Stimulated activated CD8-positive, alpha-beta memory T cell treated with anti-CD3 and anti-CD28 coated beads, Interleukin-7, amount 100 ng/mL, for 4 hours (primary cell): ENCODE results near the gene SH3GL2.
"Not testable (repeated sequence)": the region's sequence is repeated elsewhere in the genome, so short reads cannot be mapped to it uniquely, and the experiment has no call there.

Experiments
- DNase-seq, 2 donors: peaks; one replicate each; pipeline ENCODE4 v3.0.0-alpha.2; 2020; ENCODE audit warnings: low read depth in 2 of 2

SH3GL2 gene

GRCh38 chr9:17751486-17751885, 172.6 kb downstream of the SH3GL2 start:
- no peak for DNase-seq

GRCh38 chr9:17752021-17752420, 173.2 kb downstream of the SH3GL2 start:
- DNase-seq, result no peak

- no peak for DNase-seq
Measured at GRCh38 chr9:17757816-17758215, 178.9 kb downstream of the SH3GL2 start.

GRCh38 chr9:17760250-17760649, 181.4 kb downstream of the SH3GL2 start:
- DNase-seq, result no peak

GRCh38 chr9:17761984-17762676, 183.3 kb downstream of the SH3GL2 start:
- DNase-seq, result no peak

GRCh38 chr9:17764306-17764705, 185.4 kb downstream of the SH3GL2 start:
- no peak for DNase-seq

DNA sequence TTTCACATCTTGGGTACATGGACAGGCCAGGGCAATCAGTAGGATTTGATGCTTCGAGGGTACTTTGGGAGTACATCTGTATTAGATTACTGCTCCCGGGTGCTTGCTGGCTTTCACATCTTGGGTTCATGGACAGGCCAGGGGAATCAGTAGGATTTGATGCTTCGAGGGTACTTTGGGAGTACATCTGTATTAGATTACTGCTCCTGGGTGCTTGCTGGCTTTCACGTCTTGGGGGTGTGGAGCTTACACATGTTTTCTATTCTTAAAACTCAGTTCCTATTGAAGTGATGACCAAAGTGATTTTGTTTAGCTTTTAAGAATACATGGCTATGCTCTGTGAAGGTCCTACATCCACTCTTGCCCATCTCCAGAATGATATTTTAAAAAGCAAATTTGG, 186.3 kb downstream of the SH3GL2 start:
- DNase-seq, result not testable (repeated sequence)

DNA sequence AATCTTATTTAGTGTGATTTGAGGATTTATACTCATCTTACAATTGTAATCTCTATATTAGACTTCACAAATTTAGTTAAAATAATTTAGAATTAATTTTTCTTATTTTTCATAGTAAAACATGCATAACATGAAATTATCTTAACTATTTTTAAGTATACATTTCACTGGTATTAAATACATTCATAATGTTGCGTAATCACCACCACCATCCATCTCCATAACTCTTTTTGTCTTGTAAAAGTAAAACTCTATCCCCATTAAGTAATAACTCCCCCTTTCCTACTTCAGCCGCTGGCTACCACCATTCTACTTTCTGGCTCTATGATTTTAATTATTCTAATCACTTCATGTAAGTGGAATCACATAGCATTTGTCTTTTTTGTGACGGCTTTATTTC, 193.4 kb downstream of the SH3GL2 start:
- DNase-seq, result no peak

DNA sequence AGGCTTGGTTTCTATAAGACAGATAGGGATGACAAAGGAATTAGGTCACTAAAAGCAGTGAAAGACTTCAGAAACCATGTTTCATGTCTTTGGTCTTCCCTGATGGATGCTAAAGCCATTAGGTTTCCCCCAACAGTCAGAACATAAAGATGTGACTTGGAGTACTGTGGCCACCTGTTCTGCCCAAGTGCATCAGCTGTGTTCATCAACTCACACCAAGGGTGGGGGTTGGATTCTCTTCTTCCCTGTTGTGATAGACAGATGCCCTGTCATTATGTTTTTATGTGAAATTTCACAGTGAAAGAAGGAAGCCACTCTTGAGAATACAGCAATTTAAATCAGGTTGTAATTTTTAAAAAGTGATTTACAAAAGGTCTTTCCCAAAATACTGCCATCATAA, 196.8 kb downstream of the SH3GL2 start:
- no peak for DNase-seq

GRCh38 chr9:17776735-17777134, 197.9 kb downstream of the SH3GL2 start:
- no peak for DNase-seq

- no peak for DNase-seq
Measured at GRCh38 chr9:17777465-17777864, 198.6 kb downstream of the SH3GL2 start.

- no peak for DNase-seq
Measured at GRCh38 chr9:17782430-17783149, 203.7 kb downstream of the SH3GL2 start.

DNA sequence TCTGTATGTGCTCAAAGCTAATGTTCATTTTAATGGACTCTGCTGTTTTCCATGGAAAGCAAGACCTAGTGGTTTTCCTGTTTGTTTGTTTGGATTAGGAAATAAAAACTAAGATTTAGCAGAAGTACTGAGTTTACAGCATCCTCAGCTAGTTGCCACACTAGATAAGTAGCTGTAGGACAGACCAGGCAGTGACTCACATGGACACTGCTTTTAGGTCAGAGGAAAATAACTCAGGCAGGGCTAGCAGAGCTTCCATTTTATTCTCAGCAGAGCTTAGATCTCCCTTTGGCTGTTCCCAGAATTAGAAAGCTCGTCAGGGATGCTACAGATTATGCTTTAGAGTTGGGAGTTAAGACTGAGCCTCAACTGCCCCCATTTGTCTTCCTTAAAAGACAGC, 204.4 kb downstream of the SH3GL2 start:
- no peak for DNase-seq

GRCh38 chr9:17789316-17789715, 210.4 kb downstream of the SH3GL2 start:
- DNase-seq, result no peak

DNA sequence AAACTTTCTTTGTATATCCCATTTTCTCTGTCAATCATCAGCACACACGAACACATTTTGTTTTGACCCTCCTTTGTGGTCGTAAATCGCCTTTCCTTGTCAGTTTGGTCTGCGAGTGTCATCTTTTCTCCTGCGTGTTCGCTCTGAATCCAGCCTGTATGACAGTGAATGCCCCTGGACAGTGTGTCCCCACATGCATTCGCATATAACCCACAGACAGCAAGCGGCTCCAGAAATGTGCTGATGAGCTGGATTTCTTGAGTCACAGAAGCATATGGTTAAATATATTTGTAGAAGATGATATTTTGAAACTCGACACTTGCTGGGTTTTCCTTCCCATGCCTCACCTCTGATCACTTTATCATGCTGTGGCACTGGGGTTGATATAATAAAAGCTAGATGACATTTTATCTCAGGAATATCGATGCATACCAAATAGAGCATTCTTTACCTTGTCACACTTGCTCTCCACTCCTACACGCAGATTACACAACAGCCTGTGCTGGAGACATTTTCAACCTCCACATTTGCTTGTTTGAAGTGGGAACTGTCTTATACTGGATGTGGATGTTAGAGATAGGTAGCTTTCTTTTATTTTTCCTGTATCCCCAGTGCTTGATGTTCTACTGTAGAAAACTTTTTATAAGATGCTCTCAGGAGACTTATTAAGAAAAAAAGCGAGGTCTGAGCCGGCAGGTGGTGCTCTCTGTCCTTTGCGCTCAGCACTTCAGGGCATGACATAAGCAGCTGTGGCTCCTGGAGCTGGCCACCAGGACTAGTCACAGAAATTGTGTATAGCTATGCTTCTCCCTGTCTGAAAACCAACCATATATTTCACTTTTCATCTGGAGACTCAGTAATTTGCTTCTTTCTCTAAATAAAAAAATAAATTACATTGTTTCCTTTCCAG, 215.1 kb downstream of the SH3GL2 start:
- DNase-seq, result no peak

DNA sequence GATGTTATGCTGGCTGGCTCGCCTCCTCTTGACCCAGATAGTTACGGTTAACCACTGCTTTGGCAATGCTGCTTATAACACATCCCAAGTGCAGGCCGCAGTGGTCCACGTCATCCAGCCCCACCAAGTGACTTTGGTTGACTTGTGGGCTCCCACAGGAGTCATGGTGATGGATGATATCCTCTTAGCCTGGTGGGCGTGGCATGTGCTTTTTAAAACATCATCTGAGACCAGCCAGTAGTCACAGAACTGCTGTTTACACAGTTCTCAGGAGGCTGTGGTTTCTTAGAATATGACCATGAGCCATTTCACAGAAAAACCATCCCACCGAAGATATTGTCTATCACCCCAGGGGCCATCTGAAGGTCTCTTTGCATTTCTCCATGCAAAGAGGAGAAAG, 216.9 kb downstream of the SH3GL2 start:
- DNase-seq, result no peak

- no peak for DNase-seq
Measured at GRCh38 chr9:17799369-17799768, 220.5 kb downstream of the SH3GL2 start.

GRCh38 chr9:17800418-17800817, 221.6 kb downstream of the SH3GL2 start:
- DNase-seq, result no peak

DNA sequence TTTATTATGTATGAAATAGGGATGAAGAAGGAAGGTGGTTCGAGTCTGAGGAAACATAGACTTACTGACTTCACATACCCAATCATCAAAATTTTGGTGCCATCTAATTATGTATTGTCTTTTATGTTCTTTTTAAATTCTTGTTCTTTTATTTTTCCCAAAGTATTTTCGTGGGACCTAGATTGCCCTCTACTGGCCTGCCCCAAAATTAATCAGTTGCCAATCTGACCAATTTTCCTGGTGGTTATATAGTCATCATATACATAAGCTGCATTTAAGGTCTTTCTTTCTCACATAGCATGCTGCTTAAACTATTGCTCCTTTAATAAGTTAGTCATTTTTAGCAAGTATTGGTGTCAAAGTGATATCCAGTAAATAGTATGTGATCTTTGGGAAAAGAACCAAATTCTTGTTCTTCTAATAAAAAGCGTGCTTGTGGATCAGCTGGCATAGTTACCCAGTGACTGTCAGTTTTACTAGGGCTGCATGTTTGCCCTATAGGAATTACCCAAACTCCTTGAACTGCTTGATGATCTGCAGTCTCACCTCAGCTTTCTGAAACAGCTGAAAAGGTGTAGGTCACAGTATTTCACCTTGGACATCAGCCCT, 223.5 kb downstream of the SH3GL2 start:
- no peak for DNase-seq

GRCh38 chr9:17807613-17808282, 228.9 kb downstream of the SH3GL2 start:
- no peak for DNase-seq

DNA sequence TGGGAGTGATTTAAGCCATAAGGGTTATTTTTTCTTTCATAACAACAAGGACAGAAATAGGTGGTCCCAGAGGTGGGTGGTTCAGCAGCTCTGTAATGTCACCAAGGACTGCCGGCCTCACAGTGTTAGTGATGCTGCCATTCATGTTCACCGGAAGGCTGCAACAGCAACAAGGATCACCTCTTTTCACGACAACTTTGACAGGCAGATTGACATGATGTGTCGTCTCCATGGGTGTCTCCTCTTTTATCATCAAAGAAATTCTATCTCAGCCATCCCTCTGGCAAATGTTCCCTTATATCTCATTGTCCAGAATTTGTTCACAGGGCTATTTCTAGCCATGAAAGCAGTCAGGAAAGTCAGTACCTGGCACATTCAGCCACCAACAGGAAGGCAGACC, 231.5 kb downstream of the SH3GL2 start:
- no peak for DNase-seq
